Keratinocyte (primary cell): Measurements from ENCODE around the gene CPNE4. TPM values are rescaled to one million over a fixed set of nuclear protein-coding genes. Genes with fewer than 3 reads are reported as not detected.

ENCODE experiments used
- DNase-seq: peaks from one replicate; pipeline ENCODE4 v3.0.0-alpha.2; 2011; ENCODE audit warnings: low read depth, missing footprints, low spot score
- FAIRE-seq: peaks from 2 replicates; lab custom pipeline; 2011; peaks lifted over from hg19 to GRCh38; lab: Jason Lieb, UNC
- H2AFZ ChIP-seq: 2 replicates; pipeline ENCODE4 v1.6.0; 2012; ENCODE audit warnings: low read length, control low read depth, inconsistent platforms; ENCODE audit not compliant: control insufficient read depth
- H3K27ac ChIP-seq: 2 replicates; pipeline ENCODE4 v1.5.1; 2011; ENCODE audit warnings: low read length; ENCODE audit not compliant: control insufficient read depth, insufficient read depth
- H3K27me3 ChIP-seq: 3 replicates; pipeline ENCODE4 v1.6.0; 2011; ENCODE audit warnings: low read length; ENCODE audit not compliant: control insufficient read depth, insufficient read depth; ENCODE audit errors: extremely low read depth
- H3K36me3 ChIP-seq, 2 experiments: 2 replicates in 1 of 2; 3 replicates in 1 of 2; pipeline ENCODE4 v1.5.1; 2011; ENCODE audit warnings: low read length in 2 of 2, mild to moderate bottlenecking in 1 of 2; ENCODE audit not compliant: control insufficient read depth in 2 of 2, insufficient read depth in 2 of 2; ENCODE audit errors: extremely low read depth in 1 of 2
- H3K4me1 ChIP-seq: 3 replicates; pipeline ENCODE4 v1.5.1; 2011; ENCODE audit warnings: low read length; ENCODE audit not compliant: control insufficient read depth, insufficient read depth; ENCODE audit errors: extremely low read depth
- H3K4me2 ChIP-seq: 3 replicates; pipeline ENCODE4 v1.6.0; 2011; ENCODE audit warnings: low read depth, low read length; ENCODE audit not compliant: control insufficient read depth, insufficient read depth; ENCODE audit errors: extremely low read depth
- H3K4me3 ChIP-seq, 3 experiments: fragments of 200-600 bp in 1 of 3; sonication (generic) in 1 of 3; 2 replicates in 2 of 3; 3 replicates in 1 of 3; pipeline ENCODE4 v1.5.1; 2011 to 2016; ENCODE audit warnings: low read length in 3 of 3, mild to moderate bottlenecking in 3 of 3, control low read depth in 2 of 3, inconsistent platforms in 1 of 3, low read depth in 1 of 3, mixed read lengths in 1 of 3, mixed run types in 1 of 3, moderate library complexity in 1 of 3; ENCODE audit not compliant: control insufficient read depth in 2 of 3, insufficient read depth in 2 of 3; ENCODE audit errors: extremely low read depth in 1 of 3
- H3K79me2 ChIP-seq: 2 replicates; pipeline ENCODE4 v1.6.0; 2012; ENCODE audit warnings: low read length; ENCODE audit not compliant: control insufficient read depth, insufficient read depth
- H3K9ac ChIP-seq: 3 replicates; pipeline ENCODE4 v1.6.0; 2011; ENCODE audit warnings: low read length; ENCODE audit not compliant: control insufficient read depth, insufficient read depth; ENCODE audit errors: extremely low read depth
- H3K9me1 ChIP-seq: 3 replicates; pipeline ENCODE4 v1.6.0; 2011; ENCODE audit warnings: low read length; ENCODE audit not compliant: control insufficient read depth, insufficient read depth; ENCODE audit errors: extremely low read depth
- H3K9me3 ChIP-seq: 2 replicates; pipeline ENCODE4 v1.5.1; 2012; ENCODE audit warnings: low read depth, low read length; ENCODE audit not compliant: control insufficient read depth
- H4K20me1 ChIP-seq: 3 replicates; pipeline ENCODE4 v1.6.0; 2011; ENCODE audit warnings: low read length; ENCODE audit not compliant: control insufficient read depth, insufficient read depth; ENCODE audit errors: extremely low read depth
- EZH2 ChIP-seq: IDR thresholded peaks from one replicate; pipeline ENCODE4 v1.6.1; 2012; ENCODE audit warnings: inconsistent platforms, mild to moderate bottlenecking, low read length, moderate library complexity
- dilution Hi-C: fragments of 300-500 bp; cut with MboI; formaldehyde crosslinking; loops from one replicate; pipeline ENCODE4 v1.7.0; 2020; ENCODE audit warnings: low sequenced_read_pairs; ENCODE audit not compliant: extremely low pct_ligation_motif_present
- polyA plus RNA-seq, 5 experiments: library from polyadenylated mRNA; depleted of rRNA in 3 of 5; stranded (reverse) in 3 of 5; stranded (forward) in 1 of 5; unstranded in 1 of 5; fragments of >200 nt; gene quantifications; 1 replicate in 1 of 5; 2 replicates in 3 of 5; 3 replicates in 1 of 5; pipeline versions ENCODE4 v1.2.1 to v1.2.3, GENCODE V29; 2011 to 2012; ENCODE audit warnings: missing spikeins in 2 of 5, low read depth in 1 of 5, low replicate concordance in 1 of 5
- TF ChIP-seq, protein P1 (sequence below), 3 experiments: IDR thresholded peaks in 1 of 3; conservative IDR thresholded peaks in 1 of 3; optimal IDR thresholded peaks in 1 of 3; 2 replicates in 2 of 3; 3 replicates in 1 of 3; pipeline versions ENCODE3 to v1.5.1; 2011; ENCODE audit warnings: low read length in 3 of 3, mild to moderate bottlenecking in 3 of 3, moderate library complexity in 2 of 3, control low read depth in 1 of 3, inconsistent platforms in 1 of 3; ENCODE audit not compliant: insufficient read depth in 2 of 3; ENCODE audit errors: extremely low read depth in 1 of 3

The CPNE4 gene
- polyA plus RNA-seq, 1 donor (not counting 4 experiments of a cell fraction or from before 2014, with no cell fraction given): 0.08 TPM

DNA sequence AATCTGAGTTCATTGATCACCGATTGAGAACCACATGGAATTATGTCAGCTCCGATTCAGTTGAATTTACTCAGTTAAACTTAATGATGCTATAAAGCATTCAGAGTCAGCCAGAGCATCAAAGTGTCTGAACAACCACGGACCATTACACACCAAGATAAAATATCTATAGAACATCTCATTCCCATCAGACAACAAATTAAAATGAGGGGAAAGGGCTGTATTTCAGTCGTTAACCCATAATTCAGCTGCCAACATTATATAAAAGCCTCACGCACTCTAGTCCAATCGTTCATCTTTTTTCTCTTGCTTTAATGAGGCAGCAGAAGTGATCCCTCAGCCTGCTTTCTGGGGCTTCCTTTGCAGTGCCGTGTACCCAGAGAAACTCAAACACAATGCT is 11.9 kb downstream of the CPNE4 start:
- no peaks in the 10 kb centered on the region for H3K36me3 ChIP-seq
- no peaks in the 10 kb centered on the region for H3K79me2 ChIP-seq
- no peak overlapping the region for H3K9ac ChIP-seq
- H3K9me3 ChIP-seq: no peaks in the 10 kb centered on the region
- H2AFZ ChIP-seq: no peak overlapping the region
- peaks cover 2% of the 10 kb centered on the region for H3K4me1 ChIP-seq
- no peak for FAIRE-seq
- no peaks in the 10 kb centered on the region for H4K20me1 ChIP-seq
- no peak for DNase-seq
- H3K4me3 ChIP-seq: no peak overlapping the region
- no peak overlapping the region for H3K4me2 ChIP-seq
- dilution Hi-C loops: no loop called here
- TF ChIP-seq, protein P1, sequence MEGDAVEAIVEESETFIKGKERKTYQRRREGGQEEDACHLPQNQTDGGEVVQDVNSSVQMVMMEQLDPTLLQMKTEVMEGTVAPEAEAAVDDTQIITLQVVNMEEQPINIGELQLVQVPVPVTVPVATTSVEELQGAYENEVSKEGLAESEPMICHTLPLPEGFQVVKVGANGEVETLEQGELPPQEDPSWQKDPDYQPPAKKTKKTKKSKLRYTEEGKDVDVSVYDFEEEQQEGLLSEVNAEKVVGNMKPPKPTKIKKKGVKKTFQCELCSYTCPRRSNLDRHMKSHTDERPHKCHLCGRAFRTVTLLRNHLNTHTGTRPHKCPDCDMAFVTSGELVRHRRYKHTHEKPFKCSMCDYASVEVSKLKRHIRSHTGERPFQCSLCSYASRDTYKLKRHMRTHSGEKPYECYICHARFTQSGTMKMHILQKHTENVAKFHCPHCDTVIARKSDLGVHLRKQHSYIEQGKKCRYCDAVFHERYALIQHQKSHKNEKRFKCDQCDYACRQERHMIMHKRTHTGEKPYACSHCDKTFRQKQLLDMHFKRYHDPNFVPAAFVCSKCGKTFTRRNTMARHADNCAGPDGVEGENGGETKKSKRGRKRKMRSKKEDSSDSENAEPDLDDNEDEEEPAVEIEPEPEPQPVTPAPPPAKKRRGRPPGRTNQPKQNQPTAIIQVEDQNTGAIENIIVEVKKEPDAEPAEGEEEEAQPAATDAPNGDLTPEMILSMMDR (optimal IDR thresholded peaks at IDR 0.05 in 1 of 3, IDR thresholded peaks at IDR 0.05 in 1 of 3, conservative IDR thresholded peaks at IDR 0.05 in 1 of 3; ENCODE audit: extremely low read depth in 1 of 3, insufficient read depth in 2 of 3, low read length in 3 of 3): no peak
- TF ChIP-seq EZH2: no peak
- H3K27me3 ChIP-seq: peaks cover 4% of the 10 kb centered on the region
- H3K27ac ChIP-seq: no peak overlapping the region
- no peaks in the 10 kb centered on the region for H3K9me1 ChIP-seq

DNA sequence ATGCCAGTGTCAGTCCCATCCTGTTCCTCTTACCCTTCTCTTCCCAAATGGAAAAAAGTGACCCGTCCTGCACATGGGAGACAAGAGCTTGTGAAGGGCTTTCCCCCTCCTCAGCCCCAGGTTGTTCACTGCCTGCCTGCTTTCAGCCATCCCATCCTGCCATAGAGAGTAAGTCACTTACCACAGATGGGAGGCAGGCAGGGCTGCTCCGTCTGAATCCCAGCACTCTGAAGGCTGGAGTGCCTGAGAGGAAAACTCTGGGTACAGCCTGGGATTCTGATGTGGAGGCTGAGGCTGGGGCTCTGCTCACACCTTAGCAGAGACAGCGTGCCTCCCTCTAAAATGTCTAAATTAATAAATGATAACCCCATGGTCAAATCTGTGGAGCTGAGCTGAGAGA is 14.8 kb downstream of the CPNE4 start:
- TF ChIP-seq EZH2: no peak
- TF ChIP-seq, protein P1 (optimal IDR thresholded peaks at IDR 0.05 in 1 of 3, IDR thresholded peaks at IDR 0.05 in 1 of 3, conservative IDR thresholded peaks at IDR 0.05 in 1 of 3; ENCODE audit: extremely low read depth in 1 of 3, insufficient read depth in 2 of 3, low read length in 3 of 3): no peak
- Histone ChIP-seq H3K36me3 (no peaks in the 10 kb centered on the region), H3K79me2 (no peaks in the 10 kb centered on the region), H4K20me1 (no peaks in the 10 kb centered on the region), H3K27me3 (peaks cover 4% of the 10 kb centered on the region), H3K27ac (no peak overlapping the region), H3K9me1 (no peaks in the 10 kb centered on the region), H2AFZ (no peak overlapping the region), H3K4me2 (no peak overlapping the region), H3K4me3 (no peak overlapping the region), H3K4me1 (peaks cover 2% of the 10 kb centered on the region), H3K9me3 (no peaks in the 10 kb centered on the region), H3K9ac (no peak overlapping the region)
- DNase-seq (no peak), FAIRE-seq (no peak)
- dilution Hi-C loops: no loop called here
